Measurements from ENCODE around the gene PRMT2.

PRMT2 gene

DNA sequence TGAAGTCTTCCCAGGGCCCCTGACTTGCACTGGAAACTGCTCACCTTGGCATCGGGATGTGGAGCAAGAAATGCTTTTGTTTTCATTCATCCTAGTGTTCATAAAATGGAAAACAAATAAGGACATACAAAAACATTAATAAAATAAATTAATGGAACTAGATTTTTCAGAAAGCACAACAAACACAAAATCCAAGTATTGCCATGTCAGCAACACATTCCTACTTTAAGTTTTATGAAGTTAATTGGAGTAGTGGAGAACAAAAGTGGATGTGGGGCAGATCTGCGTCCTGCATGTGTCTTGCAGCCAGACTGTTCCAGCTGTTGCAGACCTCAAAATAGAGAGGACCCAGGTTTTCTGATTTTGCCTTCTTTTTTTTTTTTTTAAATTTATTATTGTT lies 32.9 kb downstream of the PRMT2 start:
- TF ChIP-seq, protein P1, sequence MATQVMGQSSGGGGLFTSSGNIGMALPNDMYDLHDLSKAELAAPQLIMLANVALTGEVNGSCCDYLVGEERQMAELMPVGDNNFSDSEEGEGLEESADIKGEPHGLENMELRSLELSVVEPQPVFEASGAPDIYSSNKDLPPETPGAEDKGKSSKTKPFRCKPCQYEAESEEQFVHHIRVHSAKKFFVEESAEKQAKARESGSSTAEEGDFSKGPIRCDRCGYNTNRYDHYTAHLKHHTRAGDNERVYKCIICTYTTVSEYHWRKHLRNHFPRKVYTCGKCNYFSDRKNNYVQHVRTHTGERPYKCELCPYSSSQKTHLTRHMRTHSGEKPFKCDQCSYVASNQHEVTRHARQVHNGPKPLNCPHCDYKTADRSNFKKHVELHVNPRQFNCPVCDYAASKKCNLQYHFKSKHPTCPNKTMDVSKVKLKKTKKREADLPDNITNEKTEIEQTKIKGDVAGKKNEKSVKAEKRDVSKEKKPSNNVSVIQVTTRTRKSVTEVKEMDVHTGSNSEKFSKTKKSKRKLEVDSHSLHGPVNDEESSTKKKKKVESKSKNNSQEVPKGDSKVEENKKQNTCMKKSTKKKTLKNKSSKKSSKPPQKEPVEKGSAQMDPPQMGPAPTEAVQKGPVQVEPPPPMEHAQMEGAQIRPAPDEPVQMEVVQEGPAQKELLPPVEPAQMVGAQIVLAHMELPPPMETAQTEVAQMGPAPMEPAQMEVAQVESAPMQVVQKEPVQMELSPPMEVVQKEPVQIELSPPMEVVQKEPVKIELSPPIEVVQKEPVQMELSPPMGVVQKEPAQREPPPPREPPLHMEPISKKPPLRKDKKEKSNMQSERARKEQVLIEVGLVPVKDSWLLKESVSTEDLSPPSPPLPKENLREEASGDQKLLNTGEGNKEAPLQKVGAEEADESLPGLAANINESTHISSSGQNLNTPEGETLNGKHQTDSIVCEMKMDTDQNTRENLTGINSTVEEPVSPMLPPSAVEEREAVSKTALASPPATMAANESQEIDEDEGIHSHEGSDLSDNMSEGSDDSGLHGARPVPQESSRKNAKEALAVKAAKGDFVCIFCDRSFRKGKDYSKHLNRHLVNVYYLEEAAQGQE (IDR thresholded peaks at IDR 0.05; ENCODE audit: low read depth) = no peak
- TF ChIP-seq, protein P2, sequence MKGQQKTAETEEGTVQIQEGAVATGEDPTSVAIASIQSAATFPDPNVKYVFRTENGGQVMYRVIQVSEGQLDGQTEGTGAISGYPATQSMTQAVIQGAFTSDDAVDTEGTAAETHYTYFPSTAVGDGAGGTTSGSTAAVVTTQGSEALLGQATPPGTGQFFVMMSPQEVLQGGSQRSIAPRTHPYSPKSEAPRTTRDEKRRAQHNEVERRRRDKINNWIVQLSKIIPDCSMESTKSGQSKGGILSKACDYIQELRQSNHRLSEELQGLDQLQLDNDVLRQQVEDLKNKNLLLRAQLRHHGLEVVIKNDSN (IDR thresholded peaks at IDR 0.05) = no peak
- TF ChIP-seq TEAD4 (IDR thresholded peaks at IDR 0.05) (no peak), ZBTB7A (IDR thresholded peaks at IDR 0.05; ENCODE audit: low read depth) (no peak), NFIC (IDR thresholded peaks at IDR 0.05) (no peak), EGR1 (IDR thresholded peaks at IDR 0.05) (no peak), CEBPB (IDR thresholded peaks at IDR 0.05) (no peak), FOXM1 (IDR thresholded peaks at IDR 0.05; ENCODE audit: borderline replicate concordance, low read depth) (no peak), TCF12 (IDR thresholded peaks at IDR 0.05; ENCODE audit: low read depth) (no peak), TAF1 (IDR thresholded peaks at IDR 0.05; ENCODE audit: low read depth) (no peak), RAD21 (IDR thresholded peaks at IDR 0.05; ENCODE audit: low read depth) (no peak)

- no peak for TF ChIP-seq CREB1 (IDR thresholded peaks at IDR 0.05; ENCODE audit: low read depth)
- no peak for TF ChIP-seq TEAD4 (IDR thresholded peaks at IDR 0.05)
- no peak for TF ChIP-seq YY1 (IDR thresholded peaks at IDR 0.05; ENCODE audit: low read depth)
- TF ChIP-seq CEBPB (IDR thresholded peaks at IDR 0.05) = no peak
- TF ChIP-seq, protein P3, sequence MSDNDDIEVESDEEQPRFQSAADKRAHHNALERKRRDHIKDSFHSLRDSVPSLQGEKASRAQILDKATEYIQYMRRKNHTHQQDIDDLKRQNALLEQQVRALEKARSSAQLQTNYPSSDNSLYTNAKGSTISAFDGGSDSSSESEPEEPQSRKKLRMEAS (IDR thresholded peaks at IDR 0.05) = no peak
- TF ChIP-seq NFIC (IDR thresholded peaks at IDR 0.05) = no peak
Observed at GRCh38 chr21:46674430-46675007, 39.0 kb downstream of the PRMT2 start.

DNA sequence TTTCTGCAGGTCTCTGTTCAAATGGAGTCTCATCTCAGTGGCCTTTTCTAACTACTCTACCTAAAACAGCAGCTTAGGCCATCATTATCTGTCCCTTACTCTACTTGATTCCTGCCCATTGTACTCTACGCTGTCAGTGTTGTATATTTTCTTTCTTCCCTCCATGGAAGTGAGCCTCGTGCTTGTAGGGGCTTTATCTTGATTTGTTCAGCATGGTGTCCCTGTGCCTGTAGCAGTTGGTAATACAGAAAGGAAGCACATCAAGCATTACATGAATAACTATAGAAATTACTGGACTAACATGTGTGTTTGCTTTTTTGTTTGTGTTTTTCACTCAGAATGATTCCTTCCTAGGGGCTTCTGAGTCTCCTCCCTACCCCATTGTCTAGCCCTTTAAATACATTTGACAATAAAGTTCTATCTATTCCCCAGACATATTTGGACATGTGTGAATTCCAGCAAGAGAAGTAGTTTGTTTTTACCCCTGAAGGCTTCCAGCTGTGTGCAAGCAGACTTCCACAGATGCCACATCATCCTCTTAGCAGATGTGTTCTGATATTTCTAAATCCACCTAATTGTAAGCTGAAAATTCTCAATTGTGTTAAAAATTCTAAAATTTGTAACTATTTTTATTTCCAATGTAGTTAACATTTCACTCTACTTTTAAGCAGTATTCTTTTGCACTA lies 40.3 kb downstream of the PRMT2 start:
- TF ChIP-seq EP300 (IDR thresholded peaks at IDR 0.05; ENCODE audit: borderline replicate concordance) (no peak), CREB1 (IDR thresholded peaks at IDR 0.05; ENCODE audit: low read depth) (no peak), TCF12 (IDR thresholded peaks at IDR 0.05; ENCODE audit: low read depth) (no peak), NFIC (IDR thresholded peaks at IDR 0.05) (no peak), EGR1 (IDR thresholded peaks at IDR 0.05) (no peak), TEAD4 (IDR thresholded peaks at IDR 0.05) (no peak), YY1 (IDR thresholded peaks at IDR 0.05; ENCODE audit: low read depth) (no peak), RAD21 (IDR thresholded peaks at IDR 0.05; ENCODE audit: low read depth) (no peak), CEBPB (IDR thresholded peaks at IDR 0.05) (no peak)
- TF ChIP-seq, protein P2 (IDR thresholded peaks at IDR 0.05) = no peak
- TF ChIP-seq, protein P1 (IDR thresholded peaks at IDR 0.05; ENCODE audit: low read depth) = no peak
